ENCODE results near the gene PREX1.

DNA sequence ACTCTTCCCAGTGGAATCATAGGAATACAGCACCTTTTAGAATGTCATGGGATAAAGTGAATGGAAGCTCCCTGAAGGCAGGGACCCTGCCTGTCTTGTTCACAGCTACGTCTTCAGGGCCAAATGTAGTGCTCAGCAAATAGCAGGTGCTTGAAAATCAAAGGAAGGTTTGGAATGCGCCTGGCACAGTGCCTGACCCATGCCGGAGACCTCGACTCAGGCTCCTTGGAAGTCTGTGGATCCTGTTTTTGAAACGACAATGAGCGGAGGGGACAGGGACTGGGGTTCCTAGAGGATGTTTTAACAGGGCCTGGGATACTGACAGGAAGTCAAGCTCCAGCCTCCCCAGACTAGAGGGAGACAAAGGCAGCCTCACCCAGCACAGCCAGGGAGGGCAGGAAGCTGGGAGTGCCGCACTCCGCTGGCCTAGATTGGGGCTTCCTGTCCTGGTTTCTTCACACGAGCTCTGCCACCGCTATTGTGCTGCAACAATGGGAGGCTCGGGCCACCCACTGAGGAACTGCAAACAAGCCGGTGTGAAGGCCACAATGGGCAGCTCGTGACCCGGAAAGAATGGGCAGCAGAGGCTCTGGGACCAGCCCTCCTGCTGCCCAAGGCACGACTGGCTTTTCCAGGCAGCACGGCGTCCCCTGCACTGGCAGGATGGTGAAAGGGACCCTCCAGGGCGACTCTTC is 76.7 kb downstream of the PREX1 start:
- TF ChIP-seq, protein P1, sequence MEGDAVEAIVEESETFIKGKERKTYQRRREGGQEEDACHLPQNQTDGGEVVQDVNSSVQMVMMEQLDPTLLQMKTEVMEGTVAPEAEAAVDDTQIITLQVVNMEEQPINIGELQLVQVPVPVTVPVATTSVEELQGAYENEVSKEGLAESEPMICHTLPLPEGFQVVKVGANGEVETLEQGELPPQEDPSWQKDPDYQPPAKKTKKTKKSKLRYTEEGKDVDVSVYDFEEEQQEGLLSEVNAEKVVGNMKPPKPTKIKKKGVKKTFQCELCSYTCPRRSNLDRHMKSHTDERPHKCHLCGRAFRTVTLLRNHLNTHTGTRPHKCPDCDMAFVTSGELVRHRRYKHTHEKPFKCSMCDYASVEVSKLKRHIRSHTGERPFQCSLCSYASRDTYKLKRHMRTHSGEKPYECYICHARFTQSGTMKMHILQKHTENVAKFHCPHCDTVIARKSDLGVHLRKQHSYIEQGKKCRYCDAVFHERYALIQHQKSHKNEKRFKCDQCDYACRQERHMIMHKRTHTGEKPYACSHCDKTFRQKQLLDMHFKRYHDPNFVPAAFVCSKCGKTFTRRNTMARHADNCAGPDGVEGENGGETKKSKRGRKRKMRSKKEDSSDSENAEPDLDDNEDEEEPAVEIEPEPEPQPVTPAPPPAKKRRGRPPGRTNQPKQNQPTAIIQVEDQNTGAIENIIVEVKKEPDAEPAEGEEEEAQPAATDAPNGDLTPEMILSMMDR (IDR thresholded peaks at IDR 0.05), result no peak
- TF ChIP-seq POLR2A (IDR thresholded peaks at IDR 0.05), result no peak
